HEK293 (cell line): ENCODE data around the gene PRR11.

ENCODE experiments used
- CTCF ChIA-PET: fragments of 350-600 bp; formaldehyde crosslinking; extraction: SDS; loops from one replicate; lab custom pipeline; 2021; ENCODE audit warnings: antibody characterized with exemption; lab: Yijun Ruan, JAX
- POLR2A ChIA-PET: fragments of 300-600 bp; formaldehyde crosslinking; extraction: SDS; loops from one replicate; lab custom pipeline; 2020; ENCODE audit warnings: antibody characterized with exemption, inconsistent platforms; lab: Yijun Ruan, JAX
- H3K27ac ChIP-seq: fragments of 200-500 bp; sonication (Bioruptor generic); 2 replicates; pipeline ENCODE4 v1.5.1; 2014; ENCODE audit warnings: low read depth, low read length, control low read depth, inconsistent platforms; ENCODE audit errors: extremely low read depth
- H3K36me3 ChIP-seq, 2 experiments: fragments of 200-500 bp in 1 of 2; sonication (Bioruptor generic) in 1 of 2; 1 replicate in 1 of 2; 2 replicates in 1 of 2; pipeline ENCODE4 v1.5.1; 2014 to 2017; ENCODE audit warnings: inconsistent platforms in 2 of 2, low read length in 2 of 2; ENCODE audit not compliant: control insufficient read depth in 2 of 2, insufficient read depth in 1 of 2
- H3K4me1 ChIP-seq: fragments of 200-500 bp; sonication (Bioruptor generic); 2 replicates; pipeline ENCODE4 v1.5.1; 2014; ENCODE audit warnings: mild to moderate bottlenecking, low read length, inconsistent platforms; ENCODE audit not compliant: control insufficient read depth, insufficient read depth
- H3K4me3 ChIP-seq: 2 replicates; pipeline ENCODE4 v1.5.1; 2011; ENCODE audit warnings: low read depth, mild to moderate bottlenecking, control low read depth, low read length, moderate library complexity
- H3K9me3 ChIP-seq: fragments of 200-500 bp; sonication (Bioruptor generic); 2 replicates; pipeline ENCODE4 v1.5.1; 2014; ENCODE audit warnings: low read depth, low read length, inconsistent platforms; ENCODE audit not compliant: control insufficient read depth, insufficient read depth
- KLF8 ChIP-seq: fragments of 450-650 bp; formaldehyde crosslinking; IDR thresholded peaks from 2 replicates; pipeline ENCODE4 v1.5.1; 2016; ENCODE audit warnings: missing biosample characterization, missing genetic modification characterization
- OVOL3 ChIP-seq: fragments of 450-650 bp; formaldehyde crosslinking; IDR thresholded peaks from 2 replicates; pipeline ENCODE4 v1.5.1; 2016; ENCODE audit warnings: missing biosample characterization, missing genetic modification characterization
- PRDM10 ChIP-seq: fragments of 450-650 bp; formaldehyde crosslinking; IDR thresholded peaks from 2 replicates; pipeline ENCODE4 v1.5.1; 2016; ENCODE audit warnings: missing biosample characterization, missing genetic modification characterization
- WT1 ChIP-seq: fragments of 450-650 bp; formaldehyde crosslinking; IDR thresholded peaks from 2 replicates; pipeline ENCODE4 v1.5.1; 2016; ENCODE audit warnings: missing biosample characterization, missing genetic modification characterization
- ZBTB17 ChIP-seq: fragments of 450-650 bp; formaldehyde crosslinking; IDR thresholded peaks from 2 replicates; pipeline ENCODE4 v1.5.1; 2016; ENCODE audit warnings: missing biosample characterization, missing genetic modification characterization
- ZBTB20 ChIP-seq: fragments of 450-650 bp; formaldehyde crosslinking; IDR thresholded peaks from 2 replicates; pipeline ENCODE4 v1.5.1; 2016; ENCODE audit warnings: missing biosample characterization, missing genetic modification characterization
- ZBTB44 ChIP-seq: fragments of 450-650 bp; IDR thresholded peaks from 2 replicates; pipeline ENCODE4 v1.5.1; 2018; ENCODE audit warnings: missing biosample characterization, mild to moderate bottlenecking, missing genetic modification characterization
- ZFP37 ChIP-seq: fragments of 450-650 bp; formaldehyde crosslinking; IDR thresholded peaks from 2 replicates; pipeline ENCODE4 v1.5.1; 2016; ENCODE audit warnings: missing biosample characterization, missing genetic modification characterization
- ZNF121 ChIP-seq: fragments of 450-650 bp; formaldehyde crosslinking; IDR thresholded peaks from 2 replicates; pipeline ENCODE4 v1.5.1; 2016; ENCODE audit warnings: missing biosample characterization, missing genetic modification characterization
- ZNF132 ChIP-seq: fragments of 450-650 bp; formaldehyde crosslinking; IDR thresholded peaks from 2 replicates; pipeline ENCODE4 v1.5.1; 2017; ENCODE audit warnings: missing biosample characterization, missing genetic modification characterization, borderline replicate concordance
- ZNF148 ChIP-seq: fragments of 450-650 bp; formaldehyde crosslinking; IDR thresholded peaks from 2 replicates; pipeline ENCODE4 v1.5.0; 2017; ENCODE audit warnings: missing biosample characterization, missing genetic modification characterization, borderline replicate concordance
- ZNF18 ChIP-seq: fragments of 450-650 bp; formaldehyde crosslinking; IDR thresholded peaks from 2 replicates; pipeline ENCODE4 v1.5.1; 2016; ENCODE audit warnings: missing biosample characterization, missing genetic modification characterization
- ZNF2 ChIP-seq: fragments of 450-650 bp; formaldehyde crosslinking; IDR thresholded peaks from 2 replicates; pipeline ENCODE4 v1.5.1; 2016; ENCODE audit warnings: missing biosample characterization, missing genetic modification characterization
- ZNF23 ChIP-seq: fragments of 450-650 bp; formaldehyde crosslinking; IDR thresholded peaks from 2 replicates; pipeline ENCODE4 v1.5.1; 2016; ENCODE audit warnings: missing biosample characterization, missing genetic modification characterization, borderline replicate concordance
- ZNF394 ChIP-seq: fragments of 450-650 bp; formaldehyde crosslinking; IDR thresholded peaks from 2 replicates; pipeline ENCODE4 v1.5.1; 2016; ENCODE audit warnings: missing biosample characterization, missing genetic modification characterization, mild to moderate bottlenecking, moderate library complexity, borderline replicate concordance
- ZNF555 ChIP-seq: fragments of 450-650 bp; formaldehyde crosslinking; conservative IDR thresholded peaks from 2 replicates; pipeline ENCODE4 v1.5.1; 2017; ENCODE audit warnings: missing biosample characterization, mild to moderate bottlenecking, missing genetic modification characterization, inconsistent platforms
- ZNF600 ChIP-seq: fragments of 450-650 bp; formaldehyde crosslinking; IDR thresholded peaks from 2 replicates; pipeline ENCODE4 v1.5.1; 2016; ENCODE audit warnings: missing biosample characterization, missing genetic modification characterization
- ZNF658 ChIP-seq: fragments of 450-650 bp; formaldehyde crosslinking; IDR thresholded peaks from 2 replicates; pipeline ENCODE4; 2016; ENCODE audit warnings: missing biosample characterization, missing genetic modification characterization
- ZNF660 ChIP-seq: fragments of 450-650 bp; IDR thresholded peaks from 2 replicates; pipeline ENCODE4 v1.5.1; 2018; ENCODE audit warnings: missing biosample characterization, mild to moderate bottlenecking, missing genetic modification characterization

The PRR11 gene

GRCh38 chr17:59107306-59107670, 48.3 kb upstream of the PRR11 start (continued):
- TF ChIP-seq ZBTB20 (tag by site-specific recombination) (0 out of 2 replicates have a peak, but pooled peaks have one; percentile 1), ZNF2 (tag by site-specific recombination) (peak; percentile 79; the same call in 1 of the 2 replicates), KLF8 (tag by site-specific recombination) (peak; percentile 14; the same call in 1 of the 2 replicates), ZFP37 (tag by site-specific recombination) (peak; percentile 86; the same call in 1 of the 2 replicates), ZNF23 (tag by site-specific recombination) (no peak), ZNF18 (tag by site-specific recombination) (peak; percentile 84)

GRCh38 chr17:59108400-59109102, 47.0 kb upstream of the PRR11 start:
- POLR2A ChIA-PET: interaction anchor here (0.7 to 1.4 kb wide), 2 partner anchors 22 to 47 kb away, joined by 3 to 4 read pairs; partner anchors contain the start of genes PRR11 and SKA2
- H3K9me3 ChIP-seq: no peaks in the 10 kb centered on the region
- H3K36me3 ChIP-seq: peaks cover 22 to 30% of the 10 kb centered on the region in 2 experiments
- H3K27ac ChIP-seq: no peak overlapping the region
- CTCF ChIA-PET: interaction anchor here (0.5 to 0.7 kb wide), 3 partner anchors 10 to 398 kb away, joined by 3 to 4 read pairs (median 3); no protein-coding TSS in a partner anchor
- H3K4me1 ChIP-seq: no peaks in the 10 kb centered on the region
- H3K4me3 ChIP-seq: no peak overlapping the region
- peak; percentile 10; the same call in 1 of the 2 replicates for TF ChIP-seq ZBTB17 (tag by site-specific recombination)
- peak; percentile 70 for TF ChIP-seq ZNF18 (tag by site-specific recombination)
- no peak for TF ChIP-seq ZNF555 (tag by site-specific recombination)
- TF ChIP-seq ZNF600 (tag by site-specific recombination): 0 out of 2 replicates have a peak, but pooled peaks have one; percentile 22
- TF ChIP-seq OVOL3 (tag by site-specific recombination): no peak
- TF ChIP-seq ZNF148 (tag by site-specific recombination): no peak
- TF ChIP-seq ZNF660: 0 out of 2 replicates have a peak, but pooled peaks have one; percentile 31
- peak; percentile 89 for TF ChIP-seq ZNF121 (tag by site-specific recombination)
- TF ChIP-seq ZNF658 (tag by site-specific recombination): no peak
- TF ChIP-seq ZNF394 (tag by site-specific recombination): 0 out of 2 replicates have a peak, but pooled peaks have one; percentile 15
- no peak for TF ChIP-seq ZNF132 (tag by site-specific recombination)
- no peak for TF ChIP-seq WT1
- no peak for TF ChIP-seq PRDM10 (tag by site-specific recombination)
- peak; percentile 19; the same call in 1 of the 2 replicates for TF ChIP-seq ZBTB44 (tag by site-specific recombination)
